PFSK-1 (cell line): Measurements from ENCODE around the gene TSFM.

Experiments used
- FOXP2 ChIP-seq: optimal IDR thresholded peaks from 2 replicates; pipeline ENCODE3; 2011; ENCODE audit warnings: borderline replicate concordance, control low read depth, inconsistent platforms; ENCODE audit not compliant: insufficient read depth; ENCODE audit errors: extremely low read length, extremely low read depth
- POLR2AphosphoS5 ChIP-seq: IDR thresholded peaks from 2 replicates; pipeline ENCODE4 v1.6.1; 2012; ENCODE audit warnings: low read depth, mild to moderate bottlenecking, control low read depth, low read length, moderate library complexity
- REST ChIP-seq, 2 experiments: IDR thresholded peaks; 2 replicates each; pipeline versions ENCODE4 v1.6.1 to v1.8.0; 2011 to 2012; ENCODE audit warnings: low read depth in 2 of 2, low read length in 2 of 2, control low read depth in 1 of 2, inconsistent platforms in 1 of 2, mild to moderate bottlenecking in 1 of 2, moderate library complexity in 1 of 2; ENCODE audit not compliant: insufficient read depth in 1 of 2
- SIN3A ChIP-seq: IDR thresholded peaks from 2 replicates; pipeline ENCODE4 v1.6.1; 2012; ENCODE audit warnings: mild to moderate bottlenecking, low read length, moderate library complexity, borderline replicate concordance; ENCODE audit not compliant: insufficient read depth
- TAF1 ChIP-seq: IDR thresholded peaks from 2 replicates; pipeline ENCODE4 v1.6.1; 2012; ENCODE audit warnings: low read length, control low read depth, borderline replicate concordance; ENCODE audit not compliant: insufficient read depth

Gene TSFM

GRCh38 chr12:57763881-57764661 is 18.5 kb upstream of the TSFM start:
- TF ChIP-seq SIN3A (no peak), POLR2AphosphoS5 (no peak), TAF1 (no peak), FOXP2 (no peak), REST (IDR thresholded peaks at IDR 0.05; ENCODE audit: insufficient read depth in 1 of 2, low read depth in 2 of 2, low read length in 2 of 2) (no peak)

- TF ChIP-seq REST (IDR thresholded peaks at IDR 0.05; ENCODE audit: insufficient read depth in 1 of 2, low read depth in 2 of 2, low read length in 2 of 2) (no peak), SIN3A (no peak), POLR2AphosphoS5 (no peak), TAF1 (no peak), FOXP2 (no peak)
Measured at GRCh38 chr12:57764662-57765002, 18.0 kb upstream of the TSFM start.

GRCh38 chr12:57765003-57765697 is 17.4 kb upstream of the TSFM start:
- TF ChIP-seq POLR2AphosphoS5 = no peak
- no peak for TF ChIP-seq SIN3A
- no peak for TF ChIP-seq REST (IDR thresholded peaks at IDR 0.05; ENCODE audit: insufficient read depth in 1 of 2, low read depth in 2 of 2, low read length in 2 of 2)
- no peak for TF ChIP-seq FOXP2
- TF ChIP-seq TAF1 = no peak

GRCh38 chr12:57765698-57766463 is 16.7 kb upstream of the TSFM start:
- TF ChIP-seq TAF1 (no peak), POLR2AphosphoS5 (no peak), SIN3A (no peak), REST (IDR thresholded peaks at IDR 0.05; ENCODE audit: insufficient read depth in 1 of 2, low read depth in 2 of 2, low read length in 2 of 2) (no peak), FOXP2 (no peak)
